PFSK-1 (cell line): ENCODE measurements around the gene PROZ.

Experiments used
- FOXP2 ChIP-seq: optimal IDR thresholded peaks from 2 replicates; pipeline ENCODE3; 2011; ENCODE audit warnings: borderline replicate concordance, control low read depth, inconsistent platforms; ENCODE audit not compliant: insufficient read depth; ENCODE audit errors: extremely low read length, extremely low read depth
- POLR2AphosphoS5 ChIP-seq: IDR thresholded peaks from 2 replicates; pipeline ENCODE4 v1.6.1; 2012; ENCODE audit warnings: low read depth, mild to moderate bottlenecking, control low read depth, low read length, moderate library complexity
- REST ChIP-seq, 2 experiments: IDR thresholded peaks; 2 replicates each; pipeline versions ENCODE4 v1.6.1 to v1.8.0; 2011 to 2012; ENCODE audit warnings: low read depth in 2 of 2, low read length in 2 of 2, control low read depth in 1 of 2, inconsistent platforms in 1 of 2, mild to moderate bottlenecking in 1 of 2, moderate library complexity in 1 of 2; ENCODE audit not compliant: insufficient read depth in 1 of 2
- SIN3A ChIP-seq: IDR thresholded peaks from 2 replicates; pipeline ENCODE4 v1.6.1; 2012; ENCODE audit warnings: mild to moderate bottlenecking, low read length, moderate library complexity, borderline replicate concordance; ENCODE audit not compliant: insufficient read depth
- TAF1 ChIP-seq: IDR thresholded peaks from 2 replicates; pipeline ENCODE4 v1.6.1; 2012; ENCODE audit warnings: low read length, control low read depth, borderline replicate concordance; ENCODE audit not compliant: insufficient read depth

PROZ gene

GRCh38 chr13:113204378-113204734 lies 45.9 kb downstream of the PROZ start:
- TF ChIP-seq FOXP2 (no peak), REST (IDR thresholded peaks at IDR 0.05; ENCODE audit: insufficient read depth in 1 of 2, low read depth in 2 of 2, low read length in 2 of 2) (no peak), SIN3A (no peak), TAF1 (no peak)

- TF ChIP-seq SIN3A = no peak
- TF ChIP-seq FOXP2 = no peak
- TF ChIP-seq REST (IDR thresholded peaks at IDR 0.05; ENCODE audit: insufficient read depth in 1 of 2, low read depth in 2 of 2, low read length in 2 of 2) = no peak
- TF ChIP-seq TAF1 = no peak
- no peak for TF ChIP-seq POLR2AphosphoS5
Observed at GRCh38 chr13:113205428-113205931, 47.0 kb downstream of the PROZ start.

- TF ChIP-seq FOXP2 (no peak), POLR2AphosphoS5 (no peak), TAF1 (no peak), REST (IDR thresholded peaks at IDR 0.05; ENCODE audit: insufficient read depth in 1 of 2, low read depth in 2 of 2, low read length in 2 of 2) (no peak), SIN3A (no peak)
Observed at GRCh38 chr13:113207460-113207859, 49.0 kb downstream of the PROZ start.

- TF ChIP-seq REST (IDR thresholded peaks at IDR 0.05; ENCODE audit: insufficient read depth in 1 of 2, low read depth in 2 of 2, low read length in 2 of 2) = no peak
- no peak for TF ChIP-seq TAF1
- no peak for TF ChIP-seq POLR2AphosphoS5
- TF ChIP-seq FOXP2 = no peak
- TF ChIP-seq SIN3A = no peak
Observed at GRCh38 chr13:113207890-113208420, 49.5 kb downstream of the PROZ start.
